ENCODE results near the gene LIFR.

DNA sequence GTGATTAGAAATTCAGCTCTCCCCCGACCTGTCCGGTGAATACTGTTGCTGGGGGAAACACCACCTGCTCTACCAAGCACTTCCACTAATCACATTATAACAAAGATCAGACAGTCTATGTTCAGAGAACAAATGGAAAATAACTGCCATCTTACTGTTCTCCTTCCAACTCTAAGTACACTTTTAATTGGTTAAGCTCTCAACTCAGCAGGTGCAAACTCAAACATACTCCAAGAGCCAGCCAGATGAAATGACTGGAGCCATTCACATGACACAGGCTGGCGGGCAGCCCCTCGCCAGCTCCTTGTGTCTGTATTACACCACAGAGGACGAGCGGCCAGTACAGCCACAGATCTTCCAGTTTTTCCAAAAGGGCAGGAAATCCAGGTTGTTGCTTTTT lies 16.1 kb downstream of the LIFR start:
- no peak for TF ChIP-seq EP300 (IDR thresholded peaks at IDR 0.05)
- no peak for TF ChIP-seq POLR2A (IDR thresholded peaks at IDR 0.05)
- TF ChIP-seq, protein P1, sequence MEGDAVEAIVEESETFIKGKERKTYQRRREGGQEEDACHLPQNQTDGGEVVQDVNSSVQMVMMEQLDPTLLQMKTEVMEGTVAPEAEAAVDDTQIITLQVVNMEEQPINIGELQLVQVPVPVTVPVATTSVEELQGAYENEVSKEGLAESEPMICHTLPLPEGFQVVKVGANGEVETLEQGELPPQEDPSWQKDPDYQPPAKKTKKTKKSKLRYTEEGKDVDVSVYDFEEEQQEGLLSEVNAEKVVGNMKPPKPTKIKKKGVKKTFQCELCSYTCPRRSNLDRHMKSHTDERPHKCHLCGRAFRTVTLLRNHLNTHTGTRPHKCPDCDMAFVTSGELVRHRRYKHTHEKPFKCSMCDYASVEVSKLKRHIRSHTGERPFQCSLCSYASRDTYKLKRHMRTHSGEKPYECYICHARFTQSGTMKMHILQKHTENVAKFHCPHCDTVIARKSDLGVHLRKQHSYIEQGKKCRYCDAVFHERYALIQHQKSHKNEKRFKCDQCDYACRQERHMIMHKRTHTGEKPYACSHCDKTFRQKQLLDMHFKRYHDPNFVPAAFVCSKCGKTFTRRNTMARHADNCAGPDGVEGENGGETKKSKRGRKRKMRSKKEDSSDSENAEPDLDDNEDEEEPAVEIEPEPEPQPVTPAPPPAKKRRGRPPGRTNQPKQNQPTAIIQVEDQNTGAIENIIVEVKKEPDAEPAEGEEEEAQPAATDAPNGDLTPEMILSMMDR (IDR thresholded peaks at IDR 0.05): no peak
- no peak for TF ChIP-seq POLR2AphosphoS5 (IDR thresholded peaks at IDR 0.05)
